HUES48 (cell line): ENCODE results near the gene LDLR.
"Not testable (repeated sequence)": the region's sequence is repeated elsewhere in the genome, so short reads cannot be mapped to it uniquely, and the experiment has no call there.

ENCODE experiments used
- H3K27ac ChIP-seq: one replicate; pipeline ENCODE4 v1.7.0; 2013; ENCODE audit warnings: low read depth, low read length, inconsistent platforms
- H3K27me3 ChIP-seq: 2 replicates; pipeline ENCODE4 v1.6.1; 2013; ENCODE audit warnings: mild to moderate bottlenecking, low read length; ENCODE audit not compliant: control insufficient read depth, insufficient read depth
- H3K36me3 ChIP-seq: 2 replicates; pipeline ENCODE4 v1.6.1; 2013; ENCODE audit warnings: low read length; ENCODE audit not compliant: control insufficient read depth, insufficient read depth
- H3K4me1 ChIP-seq: 2 replicates; pipeline ENCODE4 v1.6.1; 2013; ENCODE audit warnings: mild to moderate bottlenecking, low read length; ENCODE audit not compliant: control insufficient read depth, insufficient read depth
- H3K4me3 ChIP-seq: 2 replicates; pipeline ENCODE4 v1.5.1; 2013; ENCODE audit warnings: mild to moderate bottlenecking, low read depth, low read length
- H3K9ac ChIP-seq: 2 replicates; pipeline ENCODE4 v1.6.1; 2013; ENCODE audit warnings: mild to moderate bottlenecking, low read depth, low read length, moderate library complexity
- H3K9me3 ChIP-seq: 2 replicates; pipeline ENCODE4 v1.6.1; 2013; ENCODE audit warnings: low read length; ENCODE audit not compliant: control insufficient read depth, insufficient read depth

Gene LDLR

DNA sequence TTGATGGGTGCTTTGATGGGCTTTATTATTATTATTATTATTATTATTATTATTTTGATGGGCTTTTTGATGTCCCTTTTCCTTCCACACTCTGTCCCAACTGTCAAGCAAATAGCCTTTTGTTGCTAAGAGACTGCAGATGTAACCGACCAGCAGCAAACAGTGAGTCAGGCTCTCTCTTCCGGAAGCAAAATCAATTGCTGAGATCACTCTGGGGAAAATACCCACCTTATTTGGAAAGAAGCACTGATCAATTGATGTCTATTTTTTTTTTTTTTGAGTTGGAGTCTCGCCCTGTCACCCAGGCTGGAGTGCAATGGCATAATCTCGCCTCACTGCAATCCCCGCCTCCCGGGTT, 2.9 kb downstream of the LDLR start:
- peaks cover 50% of the 10 kb centered on the region for H3K36me3 ChIP-seq
- H3K4me3 ChIP-seq = peak overlapping the region; percentile 91
- H3K9ac ChIP-seq = no peak overlapping the region
- H3K27ac ChIP-seq = peak overlapping the region; percentile 99
- peaks cover 17% of the 10 kb centered on the region for H3K4me1 ChIP-seq
- H3K27me3 ChIP-seq = no peaks in the 10 kb centered on the region
- H3K9me3 ChIP-seq = no peaks in the 10 kb centered on the region

DNA sequence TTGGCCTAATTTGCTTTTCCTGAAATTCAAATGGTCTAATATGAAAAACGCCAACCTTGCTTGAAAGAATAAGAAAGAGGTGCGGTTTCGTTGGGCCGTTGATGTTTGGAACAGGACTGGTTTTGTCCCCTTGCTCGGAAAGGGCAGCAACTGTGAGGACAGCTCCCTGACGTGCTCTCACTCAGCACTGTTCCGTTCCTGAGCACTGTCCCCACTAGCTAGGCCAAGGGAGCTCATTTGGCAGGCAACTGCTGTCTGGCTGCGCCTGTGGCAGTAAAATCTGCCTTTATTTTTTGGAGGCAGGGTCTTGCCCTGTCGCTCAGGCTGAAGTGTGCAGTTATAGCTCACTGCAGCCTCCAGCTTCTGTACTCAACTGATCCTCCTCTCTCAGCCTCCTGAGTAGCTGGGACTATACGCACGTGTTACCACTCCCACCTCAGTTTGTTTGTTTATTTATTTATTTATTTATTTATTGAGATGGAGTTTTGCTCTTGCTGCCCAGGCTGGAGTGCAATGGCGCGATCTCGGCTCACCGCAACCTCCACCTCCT, 4.5 kb downstream of the LDLR start:
- Histone ChIP-seq H3K4me1 (peaks cover 12% of the 10 kb centered on the region), H3K36me3 (peaks cover 60% of the 10 kb centered on the region), H3K4me3 (no peak overlapping the region), H3K27ac (peak overlapping the region; percentile 23), H3K27me3 (no peaks in the 10 kb centered on the region), H3K9ac (no peak overlapping the region), H3K9me3 (no peaks in the 10 kb centered on the region)

DNA sequence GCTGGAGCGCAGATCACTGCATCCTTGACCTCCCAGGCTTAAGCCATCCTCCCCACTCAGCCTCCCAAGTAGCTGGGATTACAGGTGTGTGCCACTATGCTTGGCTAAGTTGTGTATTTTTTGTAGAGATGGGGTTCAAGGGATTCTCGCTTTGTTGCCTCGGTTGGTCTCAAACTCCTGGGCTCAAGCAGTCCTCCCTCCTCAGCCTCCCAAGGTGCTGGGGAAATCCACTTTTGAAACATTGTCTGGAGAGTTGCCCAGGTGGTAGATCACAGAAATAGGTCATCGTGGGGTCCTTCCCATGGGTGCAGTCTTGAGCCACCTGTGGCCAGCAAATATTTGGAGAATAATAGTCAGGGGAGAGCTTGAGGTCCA, 5.2 kb downstream of the LDLR start:
- H3K27ac ChIP-seq = peak overlapping the region; percentile 46
- H3K9me3 ChIP-seq = no peaks in the 10 kb centered on the region
- H3K4me1 ChIP-seq = peaks cover 9% of the 10 kb centered on the region
- peaks cover 68% of the 10 kb centered on the region for H3K36me3 ChIP-seq
- no peaks in the 10 kb centered on the region for H3K27me3 ChIP-seq
- no peak overlapping the region for H3K9ac ChIP-seq
- H3K4me3 ChIP-seq = no peak overlapping the region

DNA sequence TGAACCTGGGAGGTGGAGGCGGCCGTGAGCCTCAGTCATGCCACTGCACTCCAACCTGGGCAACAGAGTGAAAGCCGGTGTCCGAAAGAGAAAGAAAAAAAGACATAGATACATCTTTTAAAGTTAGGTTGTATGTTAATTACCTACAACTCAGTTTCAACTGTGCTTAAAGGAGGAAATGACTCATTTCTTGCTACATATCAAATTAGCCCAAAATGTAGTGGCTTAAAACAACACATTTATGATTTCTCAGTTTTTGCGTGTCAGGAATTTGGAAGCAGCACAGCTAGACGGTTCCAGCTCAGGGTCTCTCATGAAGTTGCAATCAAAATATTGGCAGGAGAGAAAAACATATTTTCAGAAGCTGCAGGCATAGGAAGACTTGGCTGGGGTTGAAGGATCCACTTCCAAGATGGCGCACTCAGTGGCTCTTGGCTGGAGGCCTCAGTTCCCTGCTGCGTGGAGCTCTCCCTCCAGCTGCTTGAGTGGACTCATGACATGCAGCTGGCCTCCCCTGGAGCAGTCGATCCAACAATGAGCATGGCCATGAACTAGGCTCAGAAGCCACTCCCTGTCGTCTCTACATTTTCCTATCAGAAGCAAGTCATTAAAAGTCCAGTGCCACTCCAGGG, 7.1 kb downstream of the LDLR start:
- no peak overlapping the region for H3K27ac ChIP-seq
- peaks cover 84% of the 10 kb centered on the region for H3K36me3 ChIP-seq
- H3K9me3 ChIP-seq = peaks cover 4% of the 10 kb centered on the region; the same call in 1 of the 2 replicates
- H3K4me1 ChIP-seq = peaks cover 9% of the 10 kb centered on the region
- H3K27me3 ChIP-seq = no peaks in the 10 kb centered on the region
- no peak overlapping the region for H3K9ac ChIP-seq
- H3K4me3 ChIP-seq = no peak overlapping the region

DNA sequence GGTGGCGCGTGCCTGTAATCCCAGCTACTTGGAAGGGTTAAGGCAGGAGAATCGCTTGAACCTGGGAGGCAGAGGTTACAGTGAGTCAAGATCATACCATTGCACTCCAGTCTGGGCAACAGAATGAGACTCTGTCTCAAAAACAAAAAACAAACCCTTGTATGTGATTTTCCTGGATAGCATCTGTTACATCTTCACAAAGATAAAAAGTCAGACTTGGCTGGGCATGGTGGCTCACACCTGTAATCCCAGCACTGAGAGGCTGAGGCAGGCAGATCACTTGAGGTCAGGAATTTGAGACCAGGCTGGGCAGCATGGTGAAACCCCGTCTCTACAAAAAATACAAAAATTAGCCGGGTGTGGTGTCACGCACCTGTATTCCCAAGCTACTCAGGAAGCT, 8.1 kb downstream of the LDLR start:
- H3K9ac ChIP-seq, H3K9me3 ChIP-seq, H3K4me3 ChIP-seq, H3K27me3 ChIP-seq, H3K4me1 ChIP-seq, H3K27ac ChIP-seq: not testable (repeated sequence)
- H3K36me3 ChIP-seq = peaks cover 86% of the 10 kb centered on the region

DNA sequence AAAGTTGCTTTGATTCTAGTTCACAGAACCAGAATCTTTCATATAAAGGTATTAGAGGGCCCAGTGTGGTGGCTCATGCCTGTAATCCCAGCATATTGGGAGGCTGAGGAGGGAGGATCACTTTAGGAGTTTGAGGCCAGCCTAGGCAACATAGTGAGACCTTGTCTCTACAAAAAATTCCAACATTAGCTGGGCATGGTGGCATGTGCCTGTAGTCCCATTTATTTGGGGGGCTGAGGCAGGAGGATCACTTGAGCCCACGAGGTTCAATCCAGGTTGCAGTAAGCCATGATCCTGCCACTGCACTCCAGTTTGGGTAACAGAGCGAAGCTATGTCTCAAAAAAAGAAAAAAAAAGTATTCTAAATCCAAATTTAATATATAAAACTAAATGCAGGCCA, 9.1 kb downstream of the LDLR start:
- H3K4me3 ChIP-seq = no peak overlapping the region
- no peak overlapping the region for H3K27ac ChIP-seq
- H3K27me3 ChIP-seq = no peaks in the 10 kb centered on the region
- H3K4me1 ChIP-seq = no peaks in the 10 kb centered on the region
- H3K36me3 ChIP-seq = peaks cover 86% of the 10 kb centered on the region
- no peak overlapping the region for H3K9ac ChIP-seq
- peaks cover 4% of the 10 kb centered on the region; the same call in 1 of the 2 replicates for H3K9me3 ChIP-seq

DNA sequence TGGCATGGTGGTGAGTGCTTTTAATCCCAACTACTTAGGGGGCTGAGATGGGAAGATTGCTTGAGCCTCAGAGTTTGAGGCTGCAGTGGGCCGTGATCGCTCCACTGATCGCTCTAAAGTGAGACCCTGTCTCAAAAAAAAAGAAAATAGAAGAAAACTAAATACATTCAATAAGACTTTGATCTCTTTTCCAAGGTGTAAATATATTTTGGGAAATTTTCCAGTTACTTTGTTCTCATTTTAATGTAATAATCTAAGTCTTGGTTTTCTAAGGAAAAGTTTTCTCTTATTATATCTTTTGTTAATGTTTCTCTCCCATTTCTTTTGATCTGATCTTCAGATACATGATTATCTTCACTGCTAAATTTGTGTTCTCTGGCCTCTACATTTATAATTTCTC, 9.6 kb downstream of the LDLR start:
- no peak overlapping the region for H3K27ac ChIP-seq
- H3K4me1 ChIP-seq = no peaks in the 10 kb centered on the region
- no peaks in the 10 kb centered on the region for H3K27me3 ChIP-seq
- peaks cover 4% of the 10 kb centered on the region; the same call in 1 of the 2 replicates for H3K9me3 ChIP-seq
- H3K9ac ChIP-seq = no peak overlapping the region
- no peak overlapping the region for H3K4me3 ChIP-seq
- peaks cover 86% of the 10 kb centered on the region for H3K36me3 ChIP-seq

DNA sequence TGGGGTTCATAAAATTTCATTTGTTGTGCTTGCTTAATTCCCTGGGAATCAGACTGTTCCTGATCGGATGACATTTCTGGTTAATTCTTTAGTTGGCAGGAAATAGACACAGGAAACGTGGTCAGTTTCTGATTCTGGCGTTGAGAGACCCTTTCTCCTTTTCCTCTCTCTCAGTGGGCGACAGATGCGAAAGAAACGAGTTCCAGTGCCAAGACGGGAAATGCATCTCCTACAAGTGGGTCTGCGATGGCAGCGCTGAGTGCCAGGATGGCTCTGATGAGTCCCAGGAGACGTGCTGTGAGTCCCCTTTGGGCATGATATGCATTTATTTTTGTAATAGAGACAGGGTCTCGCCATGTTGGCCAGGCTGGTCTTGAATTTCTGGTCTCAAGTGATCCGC, 10.8 kb downstream of the LDLR start:
- Histone ChIP-seq H3K36me3 (peaks cover 86% of the 10 kb centered on the region), H3K9me3 (peaks cover 4% of the 10 kb centered on the region; the same call in 1 of the 2 replicates), H3K4me3 (no peak overlapping the region), H3K9ac (no peak overlapping the region), H3K27me3 (no peaks in the 10 kb centered on the region), H3K27ac (no peak overlapping the region), H3K4me1 (no peaks in the 10 kb centered on the region)

DNA sequence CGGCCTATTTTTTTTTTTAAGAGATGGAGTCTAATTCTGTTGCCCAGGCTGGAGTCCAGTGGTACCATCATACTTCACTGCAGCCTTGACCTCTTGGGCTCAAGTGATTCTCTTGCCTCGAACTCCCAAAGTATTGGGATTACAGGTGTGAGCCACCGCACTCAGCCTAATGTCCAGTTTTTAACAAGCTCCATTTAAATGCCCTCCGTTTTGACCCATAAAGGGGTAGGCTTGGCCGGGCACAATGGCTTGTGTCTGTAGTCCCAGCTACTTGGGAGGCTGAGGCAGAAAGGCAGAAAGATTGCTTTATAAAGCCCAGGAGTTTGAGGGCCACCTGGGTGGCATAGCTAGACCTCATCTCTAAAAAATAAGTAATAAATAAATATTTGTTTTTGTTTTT, 11.8 kb downstream of the LDLR start:
- Histone ChIP-seq H3K9me3 (peaks cover 4% of the 10 kb centered on the region; the same call in 1 of the 2 replicates), H3K27ac (no peak overlapping the region), H3K36me3 (peaks cover 87% of the 10 kb centered on the region), H3K27me3 (no peaks in the 10 kb centered on the region), H3K9ac (no peak overlapping the region), H3K4me1 (no peaks in the 10 kb centered on the region), H3K4me3 (no peak overlapping the region)

DNA sequence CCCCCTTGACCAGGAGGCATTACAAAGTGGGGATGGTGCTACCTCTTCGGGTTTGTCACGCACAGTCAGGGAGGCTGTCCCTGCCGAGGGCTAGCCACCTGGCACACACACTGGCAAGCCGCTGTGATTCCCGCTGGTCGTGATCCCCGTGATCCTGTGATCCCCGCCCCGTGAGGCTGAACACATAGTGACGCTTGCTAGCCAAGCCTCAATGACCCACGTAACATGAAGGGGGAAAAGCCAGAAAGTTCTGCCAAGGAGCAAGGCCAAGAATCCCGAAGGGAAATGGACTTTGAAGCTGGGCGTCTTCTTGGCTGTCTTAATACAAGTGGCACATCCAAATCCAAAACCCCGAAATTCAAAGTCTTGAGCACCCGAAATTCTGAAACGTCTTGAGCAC, 13.7 kb downstream of the LDLR start:
- no peaks in the 10 kb centered on the region for H3K4me1 ChIP-seq
- H3K36me3 ChIP-seq = peaks cover 91% of the 10 kb centered on the region
- H3K27me3 ChIP-seq = no peaks in the 10 kb centered on the region
- H3K9me3 ChIP-seq = peaks cover 4% of the 10 kb centered on the region; the same call in 1 of the 2 replicates
- no peak overlapping the region for H3K27ac ChIP-seq
- no peak overlapping the region for H3K4me3 ChIP-seq
- no peak overlapping the region for H3K9ac ChIP-seq

DNA sequence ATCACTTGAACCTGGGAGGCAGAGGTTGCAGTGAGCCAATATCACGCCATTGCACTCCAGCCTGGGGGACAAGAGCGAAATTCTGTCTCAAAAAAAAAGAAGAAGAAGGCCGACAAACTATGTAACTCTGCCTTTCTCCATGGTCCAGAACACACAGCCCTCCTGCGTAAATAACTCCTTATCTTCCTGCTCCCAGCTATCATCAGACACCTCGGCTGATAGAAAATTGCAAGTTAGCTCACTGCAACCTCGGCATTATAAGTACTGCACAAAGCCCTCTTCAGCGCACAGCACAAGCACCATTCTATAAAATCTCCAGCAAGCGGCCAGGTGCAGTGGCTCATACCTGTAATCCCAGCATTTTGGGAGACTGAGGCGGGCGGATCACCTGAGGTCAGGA, 14.4 kb downstream of the LDLR start:
- not testable (repeated sequence) for H3K4me3 ChIP-seq, H3K27me3 ChIP-seq, H3K4me1 ChIP-seq, H3K9ac ChIP-seq, H3K9me3 ChIP-seq, H3K27ac ChIP-seq
- peaks cover 92% of the 10 kb centered on the region for H3K36me3 ChIP-seq
